Gastrocnemius medialis (tissue), 4 donors: Measurements from ENCODE around the gene NLRP6. TPM values are rescaled to one million over a fixed set of nuclear protein-coding genes. Genes with fewer than 3 reads are reported as not detected.

ENCODE experiments used
- ATAC-seq, 2 donors: fragments of 150-250 bp; one replicate each; pipeline ENCODE4 v1.9.1; 2016
- DNase-seq, 2 donors: peaks; one replicate each; pipeline ENCODE4 v3.0.0-alpha.2; 2019
- H3K27ac ChIP-seq, 4 donors: fragments of 200-600 bp; sonication (generic); 1 replicate in 1 of 4; 2 replicates in 3 of 4; pipeline ENCODE4 v1.5.1; 2016 to 2018; ENCODE audit warnings: mild to moderate bottlenecking in 2 of 4, moderate library complexity in 1 of 4
- H3K27me3 ChIP-seq, 3 donors: fragments of 200-600 bp; sonication (generic) in 2 of 3; 1 replicate in 1 of 3; 2 replicates in 2 of 3; pipeline versions ENCODE4 v1.5.1 to v1.6.0; 2016 to 2019; ENCODE audit warnings: mild to moderate bottlenecking in 1 of 3, moderate library complexity in 1 of 3
- H3K36me3 ChIP-seq, 2 donors: fragments of 200-600 bp; sonication (generic) in 1 of 2; one replicate each; pipeline ENCODE4 v1.5.1; 2017 to 2018
- H3K4me1 ChIP-seq, 2 donors: fragments of 200-600 bp; sonication (generic) in 1 of 2; one replicate each; pipeline ENCODE4 v1.5.1; 2016 to 2017; ENCODE audit warnings: mild to moderate bottlenecking in 2 of 2
- H3K4me3 ChIP-seq, 4 donors: fragments of 200-600 bp; sonication (generic) in 3 of 4; 1 replicate in 1 of 4; 2 replicates in 3 of 4; pipeline ENCODE4 v1.5.1; 2016 to 2019; ENCODE audit warnings: mild to moderate bottlenecking in 2 of 4
- H3K9me3 ChIP-seq, 3 donors: fragments of 200-600 bp; sonication (generic) in 2 of 3; 1 replicate in 1 of 3; 2 replicates in 2 of 3; pipeline ENCODE4 v1.5.1; 2016 to 2019
- CTCF ChIP-seq, 5 experiments: fragments of 450-650 bp in 3 of 5; fragments of 200-600 bp in 2 of 5; sonication (generic) in 2 of 5; IDR thresholded peaks in 4 of 5; conservative IDR thresholded peaks in 1 of 5; 1 replicate in 4 of 5; 2 replicates in 1 of 5; pipeline ENCODE4 v1.5.1; 2016 to 2019; ENCODE audit warnings: antibody characterized with exemption in 5 of 5, mild to moderate bottlenecking in 3 of 5, moderate library complexity in 3 of 5
- POLR2A ChIP-seq, 2 donors: fragments of 450-650 bp; IDR thresholded peaks; one replicate each; pipeline ENCODE4 v1.6.1; 2017; ENCODE audit warnings: antibody characterized with exemption in 2 of 2, mild to moderate bottlenecking in 2 of 2, moderate library complexity in 2 of 2
- in situ Hi-C, 4 donors: fragments of 200-750 bp; cut with MboI; loops; one replicate each; pipeline versions ENCODE4 v1.15.0 to v1.8.0; 2017; ENCODE audit warnings: low sequenced_read_pairs in 4 of 4
- intact Hi-C: fragments of 100-400 bp; cut with DNase I; formaldehyde crosslinking; loops from one replicate; pipeline ENCODE4 v1.15.1; 2023; ENCODE audit warnings: low total_unique reads
- total RNA-seq, 4 donors: library from RNA; depleted of rRNA; stranded (reverse); fragments of >200 nt; gene quantifications; one replicate each; pipeline versions ENCODE4 v1.1.0 to v1.2.3, GENCODE V29; 2016

NLRP6 gene
- total RNA-seq, 4 donors from 2014 or later = 0.09 TPM; not detected in 3

DNA sequence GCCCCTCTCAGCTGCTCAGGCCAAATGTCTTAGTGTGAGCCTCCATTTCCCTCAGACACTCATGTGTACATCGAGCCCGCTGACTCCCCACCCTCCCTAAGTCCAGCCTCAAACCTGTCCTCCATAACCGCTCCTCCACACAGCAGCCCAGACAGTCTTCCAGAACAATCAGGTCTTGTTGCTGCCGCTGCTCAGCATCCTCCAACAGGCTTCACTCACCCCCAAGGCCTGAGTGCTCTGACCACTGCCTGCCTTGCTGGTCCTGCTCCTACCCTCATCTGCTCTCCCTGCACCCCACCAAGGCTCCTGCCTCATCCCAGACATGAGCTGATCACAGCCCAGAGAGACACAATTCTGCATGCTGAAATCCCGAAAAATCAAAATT is 24.3 kb upstream of the NLRP6 start:
- Histone ChIP-seq H3K27me3 (no peaks in the 10 kb centered on the region), H3K4me1 (no peaks in the 10 kb centered on the region), H3K27ac (no peak overlapping the region), H3K36me3 (peaks cover 0 to 46% of the 10 kb centered on the region in 2 donors), H3K4me3 (no peak overlapping the region), H3K9me3 (no peaks in the 10 kb centered on the region)
- intact Hi-C loops = loop anchor here (10.0 kb wide), 1 partner anchor 101 kb away; no protein-coding TSS in a partner anchor
- no peak for TF ChIP-seq POLR2A (IDR thresholded peaks at IDR 0.05)
- TF ChIP-seq CTCF (IDR thresholded peaks at IDR 0.05 in 4 of 5, conservative IDR thresholded peaks at IDR 0.05 in 1 of 5) = no peak
- in situ Hi-C loops = no loop called here
- DNase-seq (no peak), ATAC-seq (no peak)

- intact Hi-C loops = loop anchor here (10.0 kb wide), 1 partner anchor 100 kb away; no protein-coding TSS in a partner anchor
- TF ChIP-seq POLR2A (IDR thresholded peaks at IDR 0.05) (no peak), CTCF (IDR thresholded peaks at IDR 0.05 in 4 of 5, conservative IDR thresholded peaks at IDR 0.05 in 1 of 5) (no peak)
- H3K4me1 ChIP-seq = no peaks in the 10 kb centered on the region
- ATAC-seq = no peak
- no peaks in the 10 kb centered on the region for H3K9me3 ChIP-seq
- H3K27me3 ChIP-seq = no peaks in the 10 kb centered on the region
- H3K4me3 ChIP-seq = no peak overlapping the region
- H3K27ac ChIP-seq = no peak overlapping the region
- no peak for DNase-seq
- H3K36me3 ChIP-seq = peaks cover 0 to 34% of the 10 kb centered on the region in 2 donors
- in situ Hi-C loops = no loop called here
These were observed 23.0 kb upstream of the NLRP6 start for GRCh38 chr11:255176-255575.

- DNase-seq (no peak), ATAC-seq (no peak)
- TF ChIP-seq POLR2A (IDR thresholded peaks at IDR 0.05) = no peak
- TF ChIP-seq CTCF (IDR thresholded peaks at IDR 0.05 in 4 of 5, conservative IDR thresholded peaks at IDR 0.05 in 1 of 5) = no peak
- no peak overlapping the region for H3K4me3 ChIP-seq
- peaks cover 0 to 28% of the 10 kb centered on the region in 2 donors for H3K36me3 ChIP-seq
- no peak overlapping the region for H3K27ac ChIP-seq
- no peaks in the 10 kb centered on the region for H3K9me3 ChIP-seq
- no peaks in the 10 kb centered on the region for H3K27me3 ChIP-seq
- H3K4me1 ChIP-seq = no peaks in the 10 kb centered on the region
- intact Hi-C loops (loop anchor here (10.0 kb wide), 1 partner anchor 99 kb away; no protein-coding TSS in a partner anchor), in situ Hi-C loops (no loop called here)
These were observed 22.4 kb upstream of the NLRP6 start for GRCh38 chr11:255816-256215.

DNA sequence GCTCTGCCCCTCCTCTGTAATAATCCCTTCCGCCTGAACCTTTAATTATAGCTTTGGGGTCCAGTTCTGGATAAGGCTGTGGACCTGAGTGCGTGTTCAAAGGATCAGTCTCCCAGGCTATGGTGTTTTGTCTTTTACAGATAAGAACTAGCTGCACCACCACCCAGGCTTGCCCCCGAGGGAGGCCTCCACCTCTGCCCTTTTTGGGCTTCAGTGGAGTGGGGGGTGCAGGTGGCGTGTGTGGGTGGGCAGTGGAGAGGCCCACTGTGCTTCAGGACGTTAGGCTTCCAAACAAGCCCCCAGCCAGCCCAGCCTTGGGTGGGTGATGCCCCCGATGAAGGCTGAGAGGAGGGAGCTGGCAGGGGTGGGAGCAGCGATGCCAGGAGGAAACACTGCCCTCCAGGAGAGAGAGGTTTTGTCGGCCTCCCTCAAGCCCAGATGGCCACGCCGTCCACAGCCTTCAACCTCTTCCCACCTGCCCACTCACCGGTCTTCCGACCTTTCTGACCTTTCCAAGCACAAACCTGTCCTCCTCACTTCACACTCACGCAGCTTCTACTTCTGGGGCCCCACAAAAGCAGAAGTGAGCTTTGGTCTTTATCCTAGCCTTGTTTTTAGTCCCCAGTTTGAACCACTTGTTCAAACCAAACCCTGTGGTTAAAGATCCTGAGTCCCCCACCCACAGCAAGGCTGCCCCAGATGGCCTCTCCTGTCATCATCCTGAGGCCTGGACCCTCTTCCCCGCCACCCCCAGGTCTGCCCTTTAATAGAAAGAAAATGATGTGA is 21.1 kb upstream of the NLRP6 start:
- ATAC-seq (no peak), DNase-seq (no peak)
- no peaks in the 10 kb centered on the region for H3K9me3 ChIP-seq
- H3K27me3 ChIP-seq = no peaks in the 10 kb centered on the region
- H3K4me3 ChIP-seq = no peak overlapping the region
- H3K36me3 ChIP-seq = peaks cover 0 to 17% of the 10 kb centered on the region in 2 donors
- no peaks in the 10 kb centered on the region for H3K4me1 ChIP-seq
- in situ Hi-C loops (no loop called here), intact Hi-C loops (loop anchor here (10.0 kb wide), 1 partner anchor 98 kb away; no protein-coding TSS in a partner anchor)
- H3K27ac ChIP-seq = no peak overlapping the region
- no peak for TF ChIP-seq CTCF (IDR thresholded peaks at IDR 0.05 in 4 of 5, conservative IDR thresholded peaks at IDR 0.05 in 1 of 5)
- no peak for TF ChIP-seq POLR2A (IDR thresholded peaks at IDR 0.05)
